H1 (cell line): ENCODE results near the gene AGAP1. TPM values are rescaled to one million over a fixed set of nuclear protein-coding genes. Genes with fewer than 3 reads are reported as not detected.

Experiments
- CTCF ChIA-PET: fragments of 300-600 bp; sonication (Branson Sonifier 250); formaldehyde crosslinking; loops from one replicate; lab custom pipeline; 2021; ENCODE audit not compliant: partially characterized antibody; lab: Charles Lee
- POLR2A ChIA-PET: fragments of 300-600 bp; sonication (Branson Sonifier 250); formaldehyde crosslinking; loops from one replicate; lab custom pipeline; 2021; ENCODE audit warnings: inconsistent platforms; ENCODE audit not compliant: partially characterized antibody; lab: Charles Lee
- DNase-seq, 2 experiments: peaks; one replicate each; pipeline versions ENCODE4 v3.0.0 to v3.0.0-alpha.2; 2010 to 2022; ENCODE audit warnings: low spot score in 2 of 2, low read depth in 1 of 2, mixed read lengths in 1 of 2
- FAIRE-seq: peaks from 2 replicates; lab custom pipeline; 2011; peaks lifted over from hg19 to GRCh38; lab: Jason Lieb, UNC
- H2AFZ ChIP-seq: 2 replicates; pipeline ENCODE4 v1.8.1; 2012; ENCODE audit warnings: low read length, inconsistent platforms
- H2AK5ac ChIP-seq: 2 replicates; pipeline ENCODE4 v1.6.1; 2013; ENCODE audit warnings: low read depth, low read length
- H2BK120ac ChIP-seq: replicated peaks from 2 replicates; pipeline ENCODE3; 2013; ENCODE audit warnings: low read depth, low read length, inconsistent platforms
- H2BK12ac ChIP-seq: 2 replicates; pipeline ENCODE4 v1.6.1; 2013; ENCODE audit warnings: low read depth, low read length
- H2BK15ac ChIP-seq: 2 replicates; pipeline ENCODE4 v1.6.1; 2013; ENCODE audit warnings: low read length
- H2BK20ac ChIP-seq: 2 replicates; pipeline ENCODE4 v1.6.1; 2013; ENCODE audit warnings: low read length
- H2BK5ac ChIP-seq: 2 replicates; pipeline ENCODE4 v1.6.1; 2013; ENCODE audit warnings: low read depth, low read length
- H3K14ac ChIP-seq: 2 replicates; pipeline ENCODE4 v1.6.1; 2013; ENCODE audit warnings: inconsistent platforms; ENCODE audit not compliant: insufficient read length
- H3K18ac ChIP-seq: 2 replicates; pipeline ENCODE4 v1.6.1; 2013; ENCODE audit warnings: low read length; ENCODE audit errors: extremely low read depth
- H3K23ac ChIP-seq: 2 replicates; pipeline ENCODE4 v1.6.1; 2013; ENCODE audit warnings: inconsistent platforms; ENCODE audit not compliant: insufficient read length
- H3K23me2 ChIP-seq: 2 replicates; pipeline ENCODE4 v1.6.1; 2013; ENCODE audit warnings: low read depth, low read length
- H3K27ac ChIP-seq: 2 replicates; pipeline ENCODE4 v1.6.1; 2011; ENCODE audit warnings: low read depth, low read length, inconsistent platforms
- H3K27me3 ChIP-seq, 4 experiments: replicated peaks in 1 of 4; 1 replicate in 1 of 4; 2 replicates in 3 of 4; pipeline versions ENCODE4 v1.6.1 to v1.8.1; 2011 to 2013; ENCODE audit warnings: low read length in 3 of 4, mild to moderate bottlenecking in 3 of 4, inconsistent platforms in 2 of 4, mixed read lengths in 2 of 4, moderate library complexity in 1 of 4; ENCODE audit not compliant: control insufficient read depth in 3 of 4, insufficient read depth in 3 of 4; ENCODE audit errors: extremely low read depth in 1 of 4
- H3K36me3 ChIP-seq, 4 experiments: 2 replicates each; pipeline versions ENCODE4 v1.6.1 to v1.8.1; 2011 to 2013; ENCODE audit warnings: mild to moderate bottlenecking in 4 of 4, low read length in 3 of 4, moderate library complexity in 2 of 4, control low read depth in 1 of 4, inconsistent platforms in 1 of 4; ENCODE audit not compliant: insufficient read depth in 4 of 4, control insufficient read depth in 2 of 4
- H3K4ac ChIP-seq: replicated peaks from 2 replicates; pipeline ENCODE3; 2013; ENCODE audit warnings: low read length, low read depth, mixed read lengths, inconsistent platforms; ENCODE audit not compliant: insufficient read length
- H3K4me1 ChIP-seq, 4 experiments: replicated peaks in 1 of 4; 1 replicate in 1 of 4; 2 replicates in 3 of 4; pipeline versions ENCODE4 v1.6.1 to v1.8.1; 2011 to 2013; ENCODE audit warnings: low read length in 3 of 4, inconsistent platforms in 2 of 4, mixed read lengths in 1 of 4; ENCODE audit not compliant: insufficient read depth in 4 of 4, control insufficient read depth in 3 of 4
- H3K4me2 ChIP-seq, 2 experiments: 2 replicates each; pipeline versions ENCODE4 v1.6.1 to v1.8.1; 2011 to 2013; ENCODE audit warnings: low read depth in 2 of 2, low read length in 2 of 2, control low read depth in 1 of 2, inconsistent platforms in 1 of 2, mild to moderate bottlenecking in 1 of 2; ENCODE audit not compliant: insufficient read depth in 1 of 2
- H3K4me3 ChIP-seq, 4 experiments: fragments of 200-600, 300-600 bp in 1 of 4; sonication (generic), shearing (Covaris generic), sonication (Bioruptor Twin) in 1 of 4; 2 replicates each; pipeline versions ENCODE4 v1.5.1 to v1.8.1; 2011 to 2016; ENCODE audit warnings: low read length in 4 of 4, low read depth in 3 of 4, control low read depth in 2 of 4, inconsistent platforms in 2 of 4, mild to moderate bottlenecking in 2 of 4, mixed read lengths in 1 of 4, moderate library complexity in 1 of 4; ENCODE audit not compliant: insufficient read depth in 2 of 4; ENCODE audit errors: extremely low read depth in 1 of 4
- H3K56ac ChIP-seq: replicated peaks from 2 replicates; pipeline ENCODE3; 2013; ENCODE audit warnings: low read depth, mild to moderate bottlenecking, mixed read lengths, low read length, inconsistent platforms; ENCODE audit not compliant: insufficient read length
- H3K79me1 ChIP-seq: 2 replicates; pipeline ENCODE4 v1.6.1; 2013; ENCODE audit warnings: low read depth, low read length, control low read depth
- H3K79me2 ChIP-seq, 2 experiments: 2 replicates each; pipeline versions ENCODE4 v1.6.1 to v1.8.1; 2012 to 2013; ENCODE audit warnings: low read length in 2 of 2, mild to moderate bottlenecking in 2 of 2, inconsistent platforms in 1 of 2; ENCODE audit not compliant: insufficient read depth in 2 of 2, control insufficient read depth in 1 of 2
- H3K9ac ChIP-seq, 4 experiments: replicated peaks in 1 of 4; 1 replicate in 1 of 4; 2 replicates in 3 of 4; pipeline versions ENCODE4 v1.6.1 to v1.8.1; 2011 to 2013; ENCODE audit warnings: low read depth in 3 of 4, low read length in 3 of 4, control low read depth in 2 of 4, mild to moderate bottlenecking in 2 of 4, moderate library complexity in 2 of 4, inconsistent platforms in 1 of 4; ENCODE audit errors: extremely low read depth in 1 of 4
- H3K9me3 ChIP-seq, 2 experiments: 2 replicates each; pipeline versions ENCODE4 v1.6.1 to v1.8.1; 2012 to 2013; ENCODE audit warnings: mild to moderate bottlenecking in 2 of 2, moderate library complexity in 2 of 2, control low read depth in 1 of 2, inconsistent platforms in 1 of 2, low read depth in 1 of 2, low read length in 1 of 2, mixed read lengths in 1 of 2; ENCODE audit not compliant: insufficient read depth in 2 of 2
- H4K20me1 ChIP-seq, 2 experiments: replicated peaks in 1 of 2; 2 replicates each; pipeline versions ENCODE3 to v1.8.1; 2011 to 2013; ENCODE audit warnings: inconsistent platforms in 2 of 2, low read length in 2 of 2, mild to moderate bottlenecking in 1 of 2; ENCODE audit not compliant: insufficient read depth in 2 of 2, control insufficient read depth in 1 of 2
- H4K5ac ChIP-seq: 2 replicates; pipeline ENCODE4 v1.6.1; 2013; ENCODE audit warnings: low read length, low read depth, mixed read lengths, inconsistent platforms; ENCODE audit not compliant: insufficient read length
- H4K8ac ChIP-seq: 2 replicates; pipeline ENCODE4 v1.8.0; 2013; ENCODE audit warnings: mild to moderate bottlenecking, moderate library complexity, low read length, inconsistent platforms; ENCODE audit not compliant: insufficient read depth; ENCODE audit errors: extremely low read depth
- H4K91ac ChIP-seq: replicated peaks from 2 replicates; pipeline ENCODE3; 2013; ENCODE audit warnings: low read length, mixed read lengths, inconsistent platforms; ENCODE audit not compliant: insufficient read length
- RAD21 ChIP-seq, 2 experiments: IDR thresholded peaks in 1 of 2; conservative IDR thresholded peaks in 1 of 2; 2 replicates each; pipeline ENCODE4 v1.6.1; 2011; ENCODE audit warnings: low read depth in 2 of 2, low read length in 2 of 2, improper control_type of control experiment in 1 of 2, inconsistent platforms in 1 of 2, mild to moderate bottlenecking in 1 of 2, moderate library complexity in 1 of 2
- SP2 ChIP-seq: IDR thresholded peaks from 2 replicates; pipeline ENCODE4 v1.6.1; 2012; ENCODE audit warnings: mild to moderate bottlenecking, low read length, inconsistent platforms
- WGBS, 2 experiments: shearing (Covaris generic) in 1 of 2; methylation state at CpG; one replicate each; pipeline versions ENCODE4 v1.1.6 to v1.1.7; 2013 to 2015; ENCODE audit warnings: low lambda C conversion rate in 2 of 2, mixed read lengths in 2 of 2, inconsistent platforms in 1 of 2, low coverage in 1 of 2, missing lambda C conversion rate in 1 of 2; ENCODE audit not compliant: insufficient replicate concordance in 2 of 2, insufficient coverage in 1 of 2, insufficient read length in 1 of 2; ENCODE audit errors: extremely low coverage in 1 of 2, missing lambda C conversion rate in 1 of 2; 5-methylcytosine and 5-hydroxymethylcytosine counted together
- polyA plus RNA-seq, 7 experiments: library from polyadenylated mRNA; depleted of rRNA in 3 of 7; stranded (reverse) in 5 of 7; unstranded in 2 of 7; fragments of >200 nt in 5 of 7; fragments of 200-250 nt in 2 of 7; gene quantifications; 1 replicate in 5 of 7; 2 replicates in 1 of 7; 4 replicates in 1 of 7; pipeline versions ENCODE4 v1.2.1 to v1.2.3, GENCODE V29; 2011 to 2013; ENCODE audit warnings: missing spikeins in 2 of 7, mixed read lengths in 2 of 7
- total RNA-seq: library from RNA; stranded (reverse); fragmentation: NEBNext Ultra II Directional; extraction: Animal tissue kit (Norgen Biotek cat#: 25700); gene quantifications from 2 replicates; pipeline ENCODE4 v1.2.1, GENCODE V29; 2021

AGAP1 gene
- total and polyA plus RNA-seq, 2 of the 8 experiments (the other 6 are each of a cell fraction or from before 2014, with no cell fraction given): 18.1 to 39.4 TPM

DNA sequence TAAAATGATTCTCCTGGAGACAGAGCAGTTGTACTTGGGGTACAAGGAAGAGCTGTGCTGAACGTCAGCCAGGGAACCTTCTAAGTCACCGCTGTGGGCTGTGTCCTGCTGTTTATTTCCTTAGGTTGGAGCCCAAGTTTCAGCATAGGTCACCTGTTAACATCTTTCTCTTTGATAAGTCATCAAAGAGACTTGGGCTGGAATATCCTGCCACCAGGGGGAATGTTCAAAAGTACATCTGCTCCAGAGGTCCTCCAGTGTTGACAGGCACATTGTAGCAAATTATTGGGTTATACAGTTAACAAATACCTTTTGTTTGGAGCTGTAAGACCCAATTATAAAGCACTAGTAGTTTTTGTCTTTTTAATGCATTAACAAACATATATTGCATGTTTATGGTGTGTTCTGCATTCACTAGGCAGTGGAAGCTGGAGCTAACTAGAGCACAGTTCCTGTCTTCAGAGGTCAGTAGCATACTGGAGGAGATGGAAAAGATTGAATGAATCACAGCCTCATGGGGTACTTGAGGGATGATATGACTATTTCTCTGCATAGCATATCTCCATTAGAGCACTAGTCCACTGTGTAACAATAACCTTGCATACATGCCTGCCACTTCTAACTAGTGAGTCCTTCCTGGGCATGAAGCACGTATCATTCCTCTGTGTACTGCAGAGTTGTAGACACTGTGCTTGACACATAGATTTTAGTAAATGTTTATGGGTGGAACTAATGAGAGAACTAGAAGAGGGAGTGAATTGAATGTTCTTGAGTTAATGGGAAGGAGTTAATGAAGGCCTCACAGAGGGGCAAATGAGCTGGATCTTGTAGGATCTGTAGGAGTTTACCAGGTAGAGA lies 182.1 kb downstream of the AGAP1 start:
- peaks cover 3 to 92% of the 10 kb centered on the region in 2 experiments; a peak in 3 of 4 replicates for H3K79me2 ChIP-seq
- no peak overlapping the region for H2AFZ ChIP-seq
- TF ChIP-seq SP2 (no peak), RAD21 (IDR thresholded peaks at IDR 0.05 in 1 of 2, conservative IDR thresholded peaks at IDR 0.05 in 1 of 2; ENCODE audit: low read depth in 2 of 2, low read length in 2 of 2) (0 out of 4 replicates have a peak, but pooled peaks of 1 of the 2 experiments have one; percentile 9)
- H3K36me3 ChIP-seq: no peaks in the 10 kb centered on the region
- H3K4ac ChIP-seq: no peak overlapping the region
- no peak overlapping the region for H2AK5ac ChIP-seq
- no peak overlapping the region for H3K27ac ChIP-seq
- peaks cover 0 to 6% (median 3%) of the 10 kb centered on the region in 4 experiments; a peak in 4 of 7 replicates for H3K27me3 ChIP-seq
- H3K4me1 ChIP-seq: peaks cover 0 to 15% (median 11%) of the 10 kb centered on the region in 4 experiments; a peak in 6 of 7 replicates
- no peak overlapping the region for H4K8ac ChIP-seq
- ChIA-PET POLR2A (no interaction called here), CTCF (interaction anchor here (0.5 to 2.8 kb wide), 7 partner anchors 8 to 81 kb away, joined by 3 to 9 read pairs (median 3); no protein-coding TSS in a partner anchor)
- H3K56ac ChIP-seq: no peak overlapping the region
- WGBS, 2 experiments: 87% methylated on average over 3 of the region's 3 CpGs; no CpG with 5 or more reads in 1 of the 2 experiments
- H3K23me2 ChIP-seq: peaks cover under 1% of the 10 kb centered on the region; the same call in 1 of the 2 replicates
- H3K18ac ChIP-seq: no peak overlapping the region
- no peak overlapping the region for H3K4me2 ChIP-seq
- no peak overlapping the region for H2BK15ac ChIP-seq
- no peak overlapping the region for H3K4me3 ChIP-seq
- H2BK20ac ChIP-seq: no peak overlapping the region
- no peak overlapping the region for H3K23ac ChIP-seq
- FAIRE-seq (no peak), DNase-seq (no peak)
- no peak overlapping the region for H3K9ac ChIP-seq
- no peaks in the 10 kb centered on the region for H3K9me3 ChIP-seq
- no peak overlapping the region for H2BK5ac ChIP-seq
- no peak overlapping the region for H4K5ac ChIP-seq
- no peak overlapping the region for H4K91ac ChIP-seq
- H3K14ac ChIP-seq: no peak overlapping the region
- peaks cover 29 to 45% of the 10 kb centered on the region in 2 experiments for H4K20me1 ChIP-seq
- peaks cover 20% of the 10 kb centered on the region for H3K79me1 ChIP-seq
- no peak overlapping the region for H2BK120ac ChIP-seq
- no peak overlapping the region for H2BK12ac ChIP-seq
